GM21619 (cell line): Measurements from ENCODE around the gene ADGRV1.
"Not testable (repeated sequence)": the region's sequence is repeated elsewhere in the genome, so short reads cannot be mapped to it uniquely, and the experiment has no call there.

ENCODE experiments used
- ATAC-seq: cut with Tn5 transposase; IDR thresholded peaks from one replicate; pipeline ENCODE4 v1.9.1; 2021; ENCODE audit not compliant: unreplicated experiment

ADGRV1 gene

GRCh38 chr5:91018712-91019371 lies 460.2 kb downstream of the ADGRV1 start:
- no peak for ATAC-seq

- no peak for ATAC-seq
These were observed 461.6 kb downstream of the ADGRV1 start for GRCh38 chr5:91020065-91020800.

- ATAC-seq: no peak
These were observed 463.9 kb downstream of the ADGRV1 start for GRCh38 chr5:91022518-91022917.

GRCh38 chr5:91024206-91024605 lies 465.6 kb downstream of the ADGRV1 start:
- ATAC-seq: no peak

GRCh38 chr5:91024727-91025126 lies 466.1 kb downstream of the ADGRV1 start:
- no peak for ATAC-seq

- no peak for ATAC-seq
These were observed 466.9 kb downstream of the ADGRV1 start for GRCh38 chr5:91025449-91025848.

- ATAC-seq: no peak
These were observed 467.4 kb downstream of the ADGRV1 start for GRCh38 chr5:91025956-91026355.

GRCh38 chr5:91026466-91026865 lies 467.9 kb downstream of the ADGRV1 start:
- ATAC-seq: no peak

GRCh38 chr5:91027405-91028139 lies 469.0 kb downstream of the ADGRV1 start:
- no peak for ATAC-seq

- ATAC-seq: no peak
These were observed 469.9 kb downstream of the ADGRV1 start for GRCh38 chr5:91028499-91028956.

- ATAC-seq: no peak
These were observed 472.2 kb downstream of the ADGRV1 start for GRCh38 chr5:91030521-91031401.

GRCh38 chr5:91031402-91031752 lies 472.8 kb downstream of the ADGRV1 start:
- ATAC-seq: no peak

- no peak for ATAC-seq
These were observed 473.5 kb downstream of the ADGRV1 start for GRCh38 chr5:91032125-91032524.

- ATAC-seq: no peak
These were observed 474.8 kb downstream of the ADGRV1 start for GRCh38 chr5:91033370-91033769.

GRCh38 chr5:91038180-91038808 lies 479.7 kb downstream of the ADGRV1 start:
- ATAC-seq: no peak

- ATAC-seq: not testable (repeated sequence)
These were observed 482.5 kb downstream of the ADGRV1 start for GRCh38 chr5:91041132-91041531.

GRCh38 chr5:91042247-91042935 lies 483.8 kb downstream of the ADGRV1 start:
- no peak for ATAC-seq

GRCh38 chr5:91042936-91043255 lies 484.3 kb downstream of the ADGRV1 start:
- no peak for ATAC-seq

- no peak for ATAC-seq
These were observed 489.5 kb downstream of the ADGRV1 start for GRCh38 chr5:91048073-91048472.

GRCh38 chr5:91049112-91049511 lies 490.5 kb downstream of the ADGRV1 start:
- ATAC-seq: no peak
